Spleen (tissue), 7 donors: ENCODE data around the gene ATOX1.

Experiments
- CTCF ChIP-seq, 11 experiments: fragments of 200-600 bp in 7 of 11; fragments of 450-650 bp in 4 of 11; sonication (generic) in 4 of 11; IDR thresholded peaks in 8 of 11; conservative IDR thresholded peaks in 3 of 11; 1 replicate in 7 of 11; 2 replicates in 4 of 11; pipeline versions ENCODE4 v1.4.0 to v1.8.0; 2016 to 2021; ENCODE audit warnings: antibody characterized with exemption in 11 of 11, inconsistent platforms in 4 of 11, mild to moderate bottlenecking in 1 of 11
- POLR2A ChIP-seq, 3 donors: fragments of 450-650 bp; IDR thresholded peaks; one replicate each; pipeline ENCODE4 v1.5.1; 2017; ENCODE audit warnings: antibody characterized with exemption in 3 of 3, mild to moderate bottlenecking in 1 of 3
- donor health status: DM: no; HTN: no; CAD: no; lungs with moderate emphysema.
- donor health status: DM: no; HTN: no; CAD: no.
- donor health status: DM: no; HTN: no; CAD: no.

GRCh38 chr5:151707567-151707966 lies 50.9 kb downstream of the ATOX1 start:
- TF ChIP-seq CTCF (IDR thresholded peaks at IDR 0.05 in 8 of 11, conservative IDR thresholded peaks at IDR 0.05 in 3 of 11) (no peak), POLR2A (IDR thresholded peaks at IDR 0.05) (no peak)
